ENCODE measurements around the gene ENOX2.

ENOX2 gene

DNA sequence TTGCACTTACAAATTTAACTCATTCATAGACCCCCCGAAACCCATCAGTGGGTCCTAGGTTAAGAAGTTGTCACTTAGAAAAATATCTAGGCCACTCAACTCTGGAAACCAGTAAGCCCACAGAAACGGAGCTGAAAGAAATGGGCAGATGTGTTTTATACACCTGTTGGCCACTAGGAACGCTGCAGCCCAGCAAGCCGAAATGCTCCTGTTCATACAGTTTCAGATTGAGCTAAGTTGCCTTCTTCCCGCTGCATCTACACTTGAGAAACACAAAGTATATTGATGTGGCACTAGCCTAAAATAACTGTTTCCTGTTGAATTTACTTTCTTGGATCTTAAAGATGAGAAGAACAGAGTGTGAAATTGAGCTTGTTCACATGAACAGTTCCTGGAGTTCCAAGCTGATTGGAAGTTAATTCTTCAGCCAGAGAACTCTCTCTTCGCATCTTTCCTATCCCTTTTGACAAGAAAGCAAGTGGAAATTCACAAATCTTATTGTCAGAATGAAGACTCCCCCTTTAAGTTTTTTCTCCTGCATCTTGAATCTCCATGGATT, 327.1 kb downstream of the ENOX2 start:
- Histone ChIP-seq H2AFZ (ENCODE audit: low read depth, low read length) (no peak overlapping the region; the same call in 1 of the 2 replicates), H3K9ac (ENCODE audit: low read depth, low read length) (no peak overlapping the region), H3K79me2 (ENCODE audit: insufficient read depth, low read length) (no peaks in the 10 kb centered on the region), H4K20me1 (ENCODE audit: insufficient read depth, low read length) (no peaks in the 10 kb centered on the region), H3K4me2 (ENCODE audit: insufficient read depth, low read length) (no peak overlapping the region), H3K27ac (ENCODE audit: low read length) (no peak overlapping the region), H3K4me1 (ENCODE audit: insufficient read depth, low read length) (no peaks in the 10 kb centered on the region), H3K27me3 (ENCODE audit: insufficient read depth, low read length, poor library complexity) (no peaks in the 10 kb centered on the region), H3K4me3 (ENCODE audit: low read depth in 1 of 2, low read length in 2 of 2) (no peak overlapping the region), H3K36me3 (ENCODE audit: insufficient read depth, low read length) (no peaks in the 10 kb centered on the region), H3K9me3 (ENCODE audit: insufficient read depth, low read length, severe bottlenecking) (no peaks in the 10 kb centered on the region)
- ATAC-seq (ENCODE audit: insufficient read depth, low read depth) = peak; percentile 78
- peak; percentile 34 for DNase-seq
- TF ChIP-seq, protein P1, sequence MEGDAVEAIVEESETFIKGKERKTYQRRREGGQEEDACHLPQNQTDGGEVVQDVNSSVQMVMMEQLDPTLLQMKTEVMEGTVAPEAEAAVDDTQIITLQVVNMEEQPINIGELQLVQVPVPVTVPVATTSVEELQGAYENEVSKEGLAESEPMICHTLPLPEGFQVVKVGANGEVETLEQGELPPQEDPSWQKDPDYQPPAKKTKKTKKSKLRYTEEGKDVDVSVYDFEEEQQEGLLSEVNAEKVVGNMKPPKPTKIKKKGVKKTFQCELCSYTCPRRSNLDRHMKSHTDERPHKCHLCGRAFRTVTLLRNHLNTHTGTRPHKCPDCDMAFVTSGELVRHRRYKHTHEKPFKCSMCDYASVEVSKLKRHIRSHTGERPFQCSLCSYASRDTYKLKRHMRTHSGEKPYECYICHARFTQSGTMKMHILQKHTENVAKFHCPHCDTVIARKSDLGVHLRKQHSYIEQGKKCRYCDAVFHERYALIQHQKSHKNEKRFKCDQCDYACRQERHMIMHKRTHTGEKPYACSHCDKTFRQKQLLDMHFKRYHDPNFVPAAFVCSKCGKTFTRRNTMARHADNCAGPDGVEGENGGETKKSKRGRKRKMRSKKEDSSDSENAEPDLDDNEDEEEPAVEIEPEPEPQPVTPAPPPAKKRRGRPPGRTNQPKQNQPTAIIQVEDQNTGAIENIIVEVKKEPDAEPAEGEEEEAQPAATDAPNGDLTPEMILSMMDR (IDR thresholded peaks at IDR 0.05; ENCODE audit: borderline replicate concordance, extremely low read depth, low read length, poor library complexity, severe bottlenecking) = peak; percentile 74
- TF ChIP-seq EZH2 (IDR thresholded peaks at IDR 0.05; ENCODE audit: borderline replicate concordance, low read depth, low read length, severe bottlenecking) = no peak

All from DND-41 (cell line).